ENCODE data around the gene PRR3. TPM values are rescaled to one million over a fixed set of nuclear protein-coding genes. Genes with fewer than 3 reads are reported as not detected.

PRR3 gene
- total and polyA plus RNA-seq, 8 donors = 5.7 to 44.1 (median 36.1) TPM

DNA sequence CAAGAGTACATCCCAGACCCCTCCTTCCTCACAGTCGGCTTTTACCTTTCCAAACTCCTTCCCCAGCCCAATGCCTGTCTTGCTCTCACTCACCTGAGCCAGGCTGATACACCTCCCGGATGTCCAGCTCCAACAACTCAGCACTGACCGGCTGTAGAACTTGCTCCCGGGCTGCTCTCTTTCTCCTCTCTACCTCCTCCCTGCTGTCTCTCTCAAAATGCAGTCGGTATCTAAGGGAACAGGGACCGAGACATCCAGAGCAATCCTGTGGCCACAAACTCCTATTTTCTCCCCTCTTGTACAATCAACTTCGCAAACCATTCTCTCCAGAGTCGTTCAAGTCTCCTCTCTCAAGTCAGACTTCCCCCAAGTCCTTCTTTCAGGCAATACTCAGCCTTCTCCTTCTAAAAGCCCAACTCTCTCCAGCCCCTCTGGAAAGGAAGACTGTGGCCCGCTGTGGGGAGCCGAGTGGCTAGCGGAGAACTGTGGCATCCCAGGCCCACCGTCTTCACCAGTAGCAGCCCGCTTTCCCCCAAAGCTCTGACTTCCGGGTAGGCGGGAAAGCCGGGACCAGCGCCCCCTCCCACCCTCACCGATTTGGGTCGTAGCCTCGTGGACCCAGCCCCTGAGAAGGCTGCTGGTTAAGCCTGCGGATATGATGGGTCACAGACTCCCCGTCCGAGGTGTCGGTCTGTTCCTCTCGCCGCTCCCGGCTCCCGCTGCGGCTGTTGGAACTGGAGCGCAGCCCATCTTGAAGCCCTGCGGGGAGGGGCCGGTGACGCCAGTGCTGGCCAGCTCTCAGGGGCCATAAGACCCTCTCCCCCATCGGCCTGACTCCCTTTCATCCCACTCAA lies 1.9 kb upstream of the PRR3 start:
- Histone ChIP-seq H3K4me3 (peak overlapping the region; percentile 84 to 100), H3K9me3 (no peaks in the 10 kb centered on the region), H3K36me3 (peaks cover 0 to 38% of the 10 kb centered on the region in 2 donors), H3K4me1 (peaks cover 16 to 30% of the 10 kb centered on the region in 2 donors), H3K27me3 (no peaks in the 10 kb centered on the region), H3K27ac (peak overlapping the region; percentile 98 to 100)
- peak; percentile 55 to 85 (median 76) for DNase-seq
- intact Hi-C loops (cut with DNase I) = no loop called here
- no peak for TF ChIP-seq CTCF (IDR thresholded peaks at IDR 0.05)
- ATAC-seq = peak; percentile 5

GRCh38 chr6:30555816-30556065 lies 1.4 kb upstream of the PRR3 start:
- ATAC-seq (no peak), DNase-seq (peak in 1 of 4 donors; percentile 86)
- TF ChIP-seq CTCF (IDR thresholded peaks at IDR 0.05) = no peak
- intact Hi-C loops (cut with DNase I) = no loop called here
- Histone ChIP-seq H3K4me1 (peaks cover 16 to 30% of the 10 kb centered on the region in 2 donors), H3K9me3 (no peaks in the 10 kb centered on the region), H3K27ac (peak overlapping the region; percentile 98 to 100), H3K4me3 (peak overlapping the region; percentile 84 to 100), H3K36me3 (peaks cover 0 to 32% of the 10 kb centered on the region in 2 donors), H3K27me3 (no peaks in the 10 kb centered on the region)

GRCh38 chr6:30556066-30556905 lies 809 bp upstream of the PRR3 start, which contains the start of gene GNL1:
Gene GNL1, minus strand, starts transcription at chr6:30556489. Its CDS starts 286 bp downstream, at chr6:30556203.
- no peaks in the 10 kb centered on the region for H3K27me3 ChIP-seq
- no peak for TF ChIP-seq CTCF (IDR thresholded peaks at IDR 0.05)
- H3K27ac ChIP-seq = peak within 1 kb of the TSS; percentile 98 to 100
- H3K36me3 ChIP-seq = peaks cover 0 to 27% of the 10 kb centered on the region in 2 donors
- DNase-seq (peak; percentile 92 to 96 (median 95)), ATAC-seq (peak; percentile 95)
- intact Hi-C loops (cut with DNase I) = no loop called here
- no peaks in the 10 kb centered on the region for H3K9me3 ChIP-seq
- H3K4me3 ChIP-seq = peak within 1 kb of the TSS; percentile 84 to 100
- peaks cover 16 to 30% of the 10 kb centered on the region in 2 donors for H3K4me1 ChIP-seq

DNA sequence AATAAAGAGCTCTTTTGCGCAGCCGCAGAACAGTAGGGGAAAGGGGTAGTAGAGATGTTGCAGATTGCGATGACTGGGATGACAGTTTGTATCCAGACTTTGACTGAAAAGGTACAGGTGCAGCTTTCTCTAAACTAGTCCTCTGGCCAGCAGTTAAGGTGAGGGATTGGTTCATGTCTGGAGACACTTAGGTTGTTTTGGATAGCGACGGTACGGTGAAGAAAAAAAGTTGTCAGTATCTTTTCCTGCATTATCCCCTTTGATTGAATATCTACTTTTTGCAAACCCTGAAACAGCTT lies 537 bp downstream of the PRR3 start:
- Histone ChIP-seq H3K27me3 (no peaks in the 10 kb centered on the region), H3K36me3 (peaks cover 0 to 27% of the 10 kb centered on the region in 2 donors), H3K27ac (peak overlapping the region; percentile 98 to 100), H3K9me3 (no peaks in the 10 kb centered on the region), H3K4me1 (peaks cover 16 to 30% of the 10 kb centered on the region in 2 donors), H3K4me3 (peak overlapping the region; percentile 84 to 100)
- TF ChIP-seq CTCF (IDR thresholded peaks at IDR 0.05) = no peak
- no peak for DNase-seq
- no peak for ATAC-seq
- intact Hi-C loops (cut with DNase I) = no loop called here

- no peak for TF ChIP-seq CTCF (IDR thresholded peaks at IDR 0.05)
- no peak overlapping the region for H3K27ac ChIP-seq
- intact Hi-C loops (cut with DNase I) = no loop called here
- H3K36me3 ChIP-seq = peaks cover 0 to 20% of the 10 kb centered on the region in 2 donors
- ATAC-seq = no peak
- H3K4me3 ChIP-seq = no peak overlapping the region
- no peaks in the 10 kb centered on the region for H3K27me3 ChIP-seq
- no peak for DNase-seq
- H3K9me3 ChIP-seq = no peaks in the 10 kb centered on the region
- peaks cover 11 to 19% of the 10 kb centered on the region in 2 donors for H3K4me1 ChIP-seq
These were observed 3.8 kb downstream of the PRR3 start for GRCh38 chr6:30560930-30561329.
